ENCODE data around the gene ZNF334. TPM values are rescaled to one million over a fixed set of nuclear protein-coding genes. Genes with fewer than 3 reads are reported as not detected.

Gene ZNF334
- total RNA-seq, 4 donors from 2014 or later: 0.38 to 0.76 (median 0.58) TPM

DNA sequence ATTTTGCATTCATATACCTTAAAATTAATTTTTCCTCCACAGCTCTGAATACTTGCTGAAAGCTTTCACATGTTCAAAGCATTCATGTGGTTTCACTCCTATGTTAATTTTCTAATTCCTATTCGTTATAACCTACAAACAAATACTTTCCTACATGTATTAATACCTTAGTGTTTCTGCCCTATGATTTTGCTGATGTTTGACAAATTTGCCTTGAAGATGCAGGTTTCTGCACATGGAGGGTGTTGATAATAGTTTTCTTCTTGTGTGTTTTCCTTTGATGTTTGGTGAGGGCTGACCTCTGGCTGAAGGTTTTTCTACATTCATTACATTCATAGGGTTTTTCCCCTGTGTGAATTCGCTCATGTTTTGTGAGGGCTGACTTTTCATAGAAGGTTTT is 57.6 kb downstream of the ZNF334 start:
- no peak for TF ChIP-seq POLR2A (IDR thresholded peaks at IDR 0.05)
- intact Hi-C loops (cut with DNase I; ENCODE audit: low total_unique reads): no loop called here
- H3K4me3 ChIP-seq (ENCODE audit: low read depth, poor library complexity, severe bottlenecking): no peak overlapping the region
- DNase-seq (ENCODE audit: low spot score in 2 of 2): no peak
- WGBS, 2 donors: 81 to 91% methylated on average over 2 of the region's 2 CpGs

Other genes with a start within 250 kb of the ZNF334 start
- 1 to 10 TPM; 1.6 to 3.0 (median 2.0) TPM for gene CDH22, start 205.1 kb downstream of the ZNF334 start, total RNA-seq
- gene ELMO2, start 106.9 kb downstream of the ZNF334 start, total RNA-seq: 10 to 100 TPM; 37.4 to 46.7 (median 40.7) TPM
- not detected for gene OCSTAMP, start 37.1 kb upstream of the ZNF334 start, total RNA-seq
- 1 to 10 TPM; 1.4 to 3.3 (median 1.8) TPM for gene SLC13A3, start 137.9 kb upstream of the ZNF334 start, total RNA-seq
- 10 to 100 TPM; 19.5 to 28.6 (median 24.0) TPM for gene TP53RK, start 175.9 kb upstream of the ZNF334 start, total RNA-seq
- 10 to 100 TPM in 2 of 4 donors, 1 to 10 TPM in 2; 3.9 to 14.9 (median 10.0) TPM for gene SLC2A10, start 196.1 kb upstream of the ZNF334 start, total RNA-seq